ENCODE results near the gene ANK3.
A peak's percentile ranks its signal among the peaks of the same experiment; 100 is the strongest.

Gene ANK3

DNA sequence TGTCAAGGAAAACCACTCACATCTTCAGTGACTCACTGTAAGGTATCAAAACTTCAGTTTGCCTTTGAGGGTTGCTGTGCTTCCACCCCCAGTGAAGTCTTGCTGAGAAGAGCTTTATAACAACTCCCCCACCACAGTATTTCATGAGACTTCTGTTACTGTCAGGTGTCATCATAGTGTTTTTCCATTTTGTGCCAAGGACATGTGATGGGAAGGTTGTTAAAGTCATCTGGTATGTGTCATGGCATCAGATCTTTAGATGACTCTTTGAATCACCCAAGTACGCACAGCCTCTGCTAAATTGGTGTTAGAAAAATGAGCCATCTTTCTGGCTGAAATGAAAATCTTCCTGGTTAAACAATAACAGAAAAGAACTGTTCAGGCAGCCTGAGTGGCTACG is 368.3 kb downstream of the ANK3 start:
- DNase-seq, result no peak

- no peak for DNase-seq
These were observed 372.9 kb downstream of the ANK3 start for GRCh38 chr10:60016794-60017193.

DNA sequence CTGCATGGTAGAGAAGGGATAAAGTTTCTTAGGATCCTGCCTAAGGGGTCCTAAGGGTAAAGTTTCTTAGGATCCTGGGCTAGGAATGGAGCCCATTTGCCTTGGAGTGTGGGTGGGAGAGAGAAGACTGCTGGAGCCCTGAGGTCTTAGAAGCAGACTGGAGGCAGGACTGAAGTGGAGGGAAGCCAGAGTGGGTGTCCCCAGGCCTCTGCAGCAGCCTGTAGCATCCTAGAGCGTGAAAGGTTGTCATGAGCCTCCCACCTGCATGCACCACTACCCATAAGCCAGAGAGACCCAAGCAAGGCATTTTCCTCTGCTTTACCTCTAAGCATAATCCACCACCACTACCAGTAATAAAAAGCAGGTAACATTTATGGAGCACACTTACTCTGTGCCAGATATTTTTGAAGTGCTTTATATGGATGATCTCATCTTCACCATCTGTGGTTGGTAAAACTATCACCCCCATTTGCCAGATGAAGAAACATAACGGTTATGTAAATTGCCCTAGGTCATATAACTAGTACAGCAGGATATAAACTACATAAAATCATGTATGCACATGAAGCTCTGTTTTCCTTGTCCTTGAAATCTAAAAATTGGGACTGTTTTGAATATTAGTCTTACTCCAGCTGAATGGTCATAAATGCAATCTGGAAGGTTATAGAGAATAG is 379.8 kb downstream of the ANK3 start:
- no peak for DNase-seq

DNA sequence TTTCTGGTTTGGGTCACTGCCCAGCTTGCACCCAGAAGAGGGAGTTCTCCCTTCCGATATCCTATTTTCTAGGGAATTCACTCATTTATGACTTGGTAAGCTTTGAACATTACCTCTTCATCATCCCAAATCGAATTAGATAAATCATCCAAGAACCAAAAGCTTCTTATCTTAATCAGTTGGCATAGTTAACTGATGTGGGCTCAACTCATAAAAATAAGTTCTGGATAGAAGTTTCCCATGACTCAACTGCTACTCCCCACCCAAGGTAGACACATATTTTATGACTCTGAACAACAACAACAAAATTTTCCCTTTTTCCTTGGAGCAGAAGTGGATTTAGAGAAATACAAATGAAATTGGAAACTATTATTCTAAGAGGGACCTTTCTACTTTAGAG is 380.4 kb downstream of the ANK3 start:
- DNase-seq, result no peak

GRCh38 chr10:60008816-60009215 is 380.9 kb downstream of the ANK3 start:
- no peak for DNase-seq

DNA sequence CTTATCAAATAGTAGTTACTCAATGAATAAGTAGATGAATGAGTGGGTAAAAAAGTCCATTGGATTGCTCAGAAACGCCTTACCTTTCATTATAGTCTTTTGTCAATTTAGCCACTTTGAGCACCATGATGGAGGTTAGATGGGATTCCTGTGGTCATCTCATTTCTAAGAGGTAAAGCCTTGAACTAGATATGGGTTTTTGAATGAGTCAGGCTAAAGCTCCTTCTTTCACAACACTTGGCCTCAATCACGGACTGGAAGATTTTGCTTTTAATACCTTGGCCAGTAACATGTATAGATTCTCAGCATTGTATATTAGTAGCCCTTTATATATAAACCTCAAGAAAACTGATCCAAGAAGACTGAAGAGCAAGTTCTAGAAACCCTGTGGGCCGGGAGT is 383.6 kb downstream of the ANK3 start:
- no peak for DNase-seq

DNA sequence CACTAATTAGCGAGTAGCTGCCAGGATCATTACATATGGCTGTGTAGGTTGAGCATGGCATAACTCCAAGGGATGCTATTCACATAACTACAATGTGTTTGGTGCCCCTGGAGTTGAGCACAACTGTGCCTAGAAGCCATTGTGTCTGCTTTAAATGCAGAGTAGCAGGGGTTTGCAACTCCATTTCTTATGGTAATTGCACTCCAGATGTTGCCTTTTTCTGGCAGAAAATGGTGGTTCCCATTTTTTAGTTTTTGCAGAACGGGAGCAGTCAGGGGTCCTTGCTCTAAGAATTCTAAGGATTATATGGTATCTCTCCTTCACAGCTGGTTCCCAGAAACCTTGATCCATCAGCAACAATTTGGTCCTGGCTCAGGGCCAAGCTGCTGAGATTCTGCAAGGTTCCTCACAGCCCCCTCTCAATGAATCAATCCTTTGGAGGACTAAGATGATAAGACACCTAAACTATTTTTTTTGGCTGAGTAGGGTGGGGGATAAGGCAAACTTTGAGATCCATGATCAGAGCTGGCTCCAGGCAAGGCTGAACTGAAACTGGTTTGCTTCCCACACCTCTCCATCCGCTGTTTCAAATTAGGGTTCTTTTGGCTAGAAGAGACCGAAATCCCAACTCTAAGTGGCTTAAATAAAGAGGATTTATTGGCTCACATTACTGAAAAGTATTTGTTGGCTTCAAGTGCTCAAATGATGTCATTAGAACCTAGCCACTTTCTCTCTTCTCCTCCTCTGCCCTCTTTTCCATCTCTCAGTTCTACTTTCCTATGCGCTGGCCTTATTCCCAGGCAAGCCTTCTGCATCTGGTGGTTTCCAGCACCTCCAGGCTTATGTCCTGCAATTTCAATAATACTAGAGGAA is 385.8 kb downstream of the ANK3 start:
- DNase-seq, result no peak

GRCh38 chr10:60000747-60001146 is 388.9 kb downstream of the ANK3 start:
- DNase-seq, result no peak

GRCh38 chr10:59997827-59998525 is 391.7 kb downstream of the ANK3 start:
- DNase-seq, result no peak

- no peak for DNase-seq
These were observed 393.8 kb downstream of the ANK3 start for GRCh38 chr10:59995862-59996261.

DNA sequence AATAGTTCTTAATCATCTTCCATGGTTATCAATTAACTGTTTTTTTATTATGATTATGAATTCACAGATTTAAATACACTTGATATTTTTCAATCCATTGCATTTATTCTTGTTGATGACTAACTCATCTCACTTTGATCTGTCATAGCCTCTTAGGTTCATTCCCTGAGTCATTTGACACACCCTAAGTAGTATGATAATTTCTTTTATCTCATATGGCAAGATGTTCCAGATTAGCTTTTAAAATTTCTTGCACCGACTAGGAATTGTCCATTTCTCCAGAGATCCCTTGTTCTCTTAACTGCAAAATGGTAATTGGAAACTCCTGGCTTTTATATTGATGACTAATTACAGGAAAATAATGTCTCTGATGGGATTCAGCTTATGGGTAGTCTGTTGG is 395.7 kb downstream of the ANK3 start:
- DNase-seq, result no peak

DNA sequence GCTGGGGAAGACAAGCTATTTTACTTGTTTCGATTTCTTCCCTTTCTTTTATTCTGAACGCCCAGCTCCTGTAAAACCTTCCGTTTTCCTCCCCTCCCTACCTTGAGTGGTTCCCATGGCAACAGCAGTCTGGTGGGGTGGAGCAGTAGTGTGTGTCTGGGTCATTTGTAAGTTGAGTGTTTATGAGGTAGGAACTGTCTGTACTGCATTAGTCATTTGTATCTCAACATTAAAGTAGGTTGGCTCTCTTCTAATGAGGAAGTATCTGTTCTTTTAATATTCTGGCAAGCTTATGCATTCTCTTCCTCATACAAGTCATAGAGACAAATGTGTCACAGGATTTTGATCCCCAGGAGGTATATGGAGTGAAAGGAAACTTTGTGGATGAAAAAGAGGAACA is 398.0 kb downstream of the ANK3 start:
- peak in 1 of 2 experiments; percentile 3 for DNase-seq

DNA sequence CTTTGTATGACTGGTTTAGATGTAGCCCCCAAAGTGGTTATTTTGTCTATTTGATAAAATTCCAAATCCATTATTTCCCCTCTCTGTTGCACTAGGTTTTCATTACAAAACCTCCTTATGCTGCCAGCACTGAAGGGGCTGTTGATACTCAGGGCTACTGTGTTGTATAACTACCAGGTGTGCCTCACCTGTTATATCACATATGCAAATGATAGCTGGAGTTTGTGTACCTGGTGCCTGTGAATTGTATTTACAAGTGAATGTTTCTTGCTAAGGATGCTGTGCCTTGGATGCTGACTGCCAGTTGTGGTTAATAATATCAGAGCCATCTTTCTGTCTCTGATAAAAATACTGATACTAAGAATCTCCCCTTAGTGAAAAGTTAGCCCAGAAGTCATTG is 398.6 kb downstream of the ANK3 start:
- no peak for DNase-seq

DNA sequence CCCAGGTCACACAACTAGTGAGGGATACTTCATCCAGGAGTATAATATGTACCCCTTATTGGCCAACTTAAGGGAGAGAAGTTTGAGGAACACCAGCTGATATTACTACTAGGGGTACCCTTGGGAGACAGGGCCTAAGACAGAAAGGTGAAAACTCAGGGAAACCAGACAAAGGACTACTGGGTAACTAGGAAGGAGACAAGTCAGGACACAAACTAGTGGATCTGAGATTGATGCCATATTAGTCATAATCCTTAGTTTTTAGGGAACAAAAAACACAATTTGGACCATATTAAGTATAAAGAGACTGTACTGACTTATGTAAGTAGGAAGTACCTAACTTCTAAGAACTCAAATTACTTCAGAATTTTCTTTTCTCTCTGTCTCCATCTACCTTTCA is 404.0 kb downstream of the ANK3 start:
- no peak for DNase-seq

DNA sequence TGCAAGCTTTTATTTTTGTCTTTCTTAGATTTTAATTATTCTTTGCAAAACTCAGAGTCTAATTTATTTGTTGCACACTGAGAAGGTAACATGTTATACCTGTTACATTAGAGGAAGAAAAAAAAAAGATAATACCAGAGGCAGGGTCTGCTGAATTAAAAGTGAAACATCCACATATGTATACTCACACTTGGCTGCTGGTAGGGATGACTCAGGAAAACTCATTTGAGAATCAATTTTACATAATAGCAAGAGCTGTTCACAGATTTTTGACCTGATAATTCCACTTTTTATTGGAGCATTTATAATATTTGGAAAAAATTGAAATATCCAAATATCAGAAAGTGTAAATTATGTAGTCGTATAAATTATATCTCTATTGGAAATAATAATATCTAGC is 405.3 kb downstream of the ANK3 start:
- no peak for DNase-seq

- DNase-seq, result no peak
These were observed 409.3 kb downstream of the ANK3 start for GRCh38 chr10:59980356-59980755.

- DNase-seq, result no peak
These were observed 412.2 kb downstream of the ANK3 start for GRCh38 chr10:59977486-59977885.

- no peak for DNase-seq
These were observed 412.8 kb downstream of the ANK3 start for GRCh38 chr10:59976909-59977308.
